GM12878 (cell line): Measurements from ENCODE around the gene PRAC2.

ENCODE experiments used
- MYB ChIP-seq: fragments of 150-350 bp; IDR thresholded peaks from 2 replicates; pipeline ENCODE4 v1.6.1; 2014; ENCODE audit warnings: mild to moderate bottlenecking, low read depth, low read length, borderline replicate concordance
- PAX8 ChIP-seq: fragments of 450-650 bp; IDR thresholded peaks from 2 replicates; pipeline ENCODE4 v1.6.1; 2017; ENCODE audit warnings: mild to moderate bottlenecking, moderate library complexity
- TF ChIP-seq, protein P1 (sequence below): IDR thresholded peaks from 2 replicates; pipeline ENCODE4 v1.6.1; 2011; ENCODE audit warnings: borderline replicate concordance, low read depth, mild to moderate bottlenecking, moderate library complexity, low read length; ENCODE audit not compliant: insufficient read depth, poor library complexity, severe bottlenecking
- TF ChIP-seq, protein P2 (sequence below), 3 experiments: IDR thresholded peaks in 2 of 3; conservative IDR thresholded peaks in 1 of 3; 2 replicates each; pipeline ENCODE4 v1.5.1; 2011; ENCODE audit warnings: low read depth in 3 of 3, low read length in 3 of 3, mild to moderate bottlenecking in 3 of 3, control low read depth in 2 of 3, moderate library complexity in 2 of 3, inconsistent platforms in 1 of 3, mixed read lengths in 1 of 3; ENCODE audit not compliant: control insufficient read depth in 2 of 3, insufficient read depth in 1 of 3; ENCODE audit errors: extremely low read depth in 1 of 3

DNA sequence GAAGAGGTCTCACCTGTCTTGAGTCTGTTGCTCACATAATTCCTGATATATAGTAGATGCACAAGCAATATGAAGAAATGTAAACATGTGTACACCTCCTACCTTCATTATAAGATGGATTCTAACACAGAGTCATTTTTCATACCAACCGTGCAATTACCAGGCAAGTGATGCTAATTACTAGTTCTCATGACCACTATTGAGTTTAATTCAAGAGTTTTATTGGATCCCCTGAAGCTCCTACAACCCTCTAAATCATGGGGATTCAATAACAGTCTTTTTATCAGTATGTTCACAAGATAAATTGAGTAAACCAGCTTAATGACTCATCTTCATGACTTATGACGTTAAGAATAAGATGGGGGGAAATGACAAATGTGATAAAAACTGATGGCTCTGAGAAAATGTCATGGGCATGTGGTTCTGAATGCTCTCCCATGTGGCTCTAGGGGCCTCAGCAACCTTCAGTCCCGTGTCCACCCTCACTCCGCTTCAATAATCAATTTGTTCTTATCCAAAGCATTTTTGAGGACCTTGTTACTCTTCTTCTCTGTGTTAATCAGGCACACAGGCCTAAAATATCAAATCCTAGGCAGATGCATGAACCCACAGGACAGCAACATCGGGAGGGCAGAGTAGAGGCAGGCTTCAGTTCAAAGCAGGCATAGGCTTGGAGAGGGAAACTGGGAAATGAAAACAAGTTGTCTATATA, 43.4 kb upstream of the PRAC2 start:
- TF ChIP-seq PAX8, result no peak
- TF ChIP-seq, protein P1, sequence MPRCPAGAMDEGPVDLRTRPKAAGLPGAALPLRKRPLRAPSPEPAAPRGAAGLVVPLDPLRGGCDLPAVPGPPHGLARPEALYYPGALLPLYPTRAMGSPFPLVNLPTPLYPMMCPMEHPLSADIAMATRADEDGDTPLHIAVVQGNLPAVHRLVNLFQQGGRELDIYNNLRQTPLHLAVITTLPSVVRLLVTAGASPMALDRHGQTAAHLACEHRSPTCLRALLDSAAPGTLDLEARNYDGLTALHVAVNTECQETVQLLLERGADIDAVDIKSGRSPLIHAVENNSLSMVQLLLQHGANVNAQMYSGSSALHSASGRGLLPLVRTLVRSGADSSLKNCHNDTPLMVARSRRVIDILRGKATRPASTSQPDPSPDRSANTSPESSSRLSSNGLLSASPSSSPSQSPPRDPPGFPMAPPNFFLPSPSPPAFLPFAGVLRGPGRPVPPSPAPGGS, result no peak
- TF ChIP-seq MYB, result no peak
- TF ChIP-seq, protein P2, sequence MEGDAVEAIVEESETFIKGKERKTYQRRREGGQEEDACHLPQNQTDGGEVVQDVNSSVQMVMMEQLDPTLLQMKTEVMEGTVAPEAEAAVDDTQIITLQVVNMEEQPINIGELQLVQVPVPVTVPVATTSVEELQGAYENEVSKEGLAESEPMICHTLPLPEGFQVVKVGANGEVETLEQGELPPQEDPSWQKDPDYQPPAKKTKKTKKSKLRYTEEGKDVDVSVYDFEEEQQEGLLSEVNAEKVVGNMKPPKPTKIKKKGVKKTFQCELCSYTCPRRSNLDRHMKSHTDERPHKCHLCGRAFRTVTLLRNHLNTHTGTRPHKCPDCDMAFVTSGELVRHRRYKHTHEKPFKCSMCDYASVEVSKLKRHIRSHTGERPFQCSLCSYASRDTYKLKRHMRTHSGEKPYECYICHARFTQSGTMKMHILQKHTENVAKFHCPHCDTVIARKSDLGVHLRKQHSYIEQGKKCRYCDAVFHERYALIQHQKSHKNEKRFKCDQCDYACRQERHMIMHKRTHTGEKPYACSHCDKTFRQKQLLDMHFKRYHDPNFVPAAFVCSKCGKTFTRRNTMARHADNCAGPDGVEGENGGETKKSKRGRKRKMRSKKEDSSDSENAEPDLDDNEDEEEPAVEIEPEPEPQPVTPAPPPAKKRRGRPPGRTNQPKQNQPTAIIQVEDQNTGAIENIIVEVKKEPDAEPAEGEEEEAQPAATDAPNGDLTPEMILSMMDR (IDR thresholded peaks at IDR 0.05 in 2 of 3, conservative IDR thresholded peaks at IDR 0.05 in 1 of 3; ENCODE audit: control insufficient read depth in 2 of 3, extremely low read depth in 1 of 3, insufficient read depth in 1 of 3, low read depth in 3 of 3, low read length in 3 of 3), result no peak
